GM18873 (cell line): ENCODE results near the gene HELZ.

Experiments
- ATAC-seq: cut with Tn5 transposase; IDR thresholded peaks from one replicate; pipeline ENCODE4 v1.9.1; 2021; ENCODE audit warnings: mild to moderate bottlenecking, moderate library complexity, moderate number of reproducible peaks; ENCODE audit not compliant: unreplicated experiment, low FRiP score

HELZ gene

DNA sequence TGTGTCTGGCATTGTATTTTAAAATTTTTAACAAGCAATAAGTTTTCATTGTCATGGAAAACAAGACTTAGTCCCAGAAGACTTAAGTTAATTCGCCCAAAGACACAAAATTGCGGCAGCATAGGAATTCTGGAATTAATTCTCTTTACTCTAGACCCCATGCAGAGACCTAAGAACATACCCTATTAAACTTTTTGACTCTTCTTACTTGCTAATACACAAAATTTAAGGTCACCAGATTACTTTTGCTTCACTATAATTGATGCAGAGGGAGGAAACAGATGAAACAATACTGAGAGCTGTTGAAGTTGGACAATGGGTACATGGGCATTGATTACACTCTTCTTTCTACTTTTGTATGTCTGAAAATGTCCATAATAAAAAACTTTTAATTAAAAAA, 12.6 kb downstream of the HELZ start:
- ATAC-seq, result no peak

DNA sequence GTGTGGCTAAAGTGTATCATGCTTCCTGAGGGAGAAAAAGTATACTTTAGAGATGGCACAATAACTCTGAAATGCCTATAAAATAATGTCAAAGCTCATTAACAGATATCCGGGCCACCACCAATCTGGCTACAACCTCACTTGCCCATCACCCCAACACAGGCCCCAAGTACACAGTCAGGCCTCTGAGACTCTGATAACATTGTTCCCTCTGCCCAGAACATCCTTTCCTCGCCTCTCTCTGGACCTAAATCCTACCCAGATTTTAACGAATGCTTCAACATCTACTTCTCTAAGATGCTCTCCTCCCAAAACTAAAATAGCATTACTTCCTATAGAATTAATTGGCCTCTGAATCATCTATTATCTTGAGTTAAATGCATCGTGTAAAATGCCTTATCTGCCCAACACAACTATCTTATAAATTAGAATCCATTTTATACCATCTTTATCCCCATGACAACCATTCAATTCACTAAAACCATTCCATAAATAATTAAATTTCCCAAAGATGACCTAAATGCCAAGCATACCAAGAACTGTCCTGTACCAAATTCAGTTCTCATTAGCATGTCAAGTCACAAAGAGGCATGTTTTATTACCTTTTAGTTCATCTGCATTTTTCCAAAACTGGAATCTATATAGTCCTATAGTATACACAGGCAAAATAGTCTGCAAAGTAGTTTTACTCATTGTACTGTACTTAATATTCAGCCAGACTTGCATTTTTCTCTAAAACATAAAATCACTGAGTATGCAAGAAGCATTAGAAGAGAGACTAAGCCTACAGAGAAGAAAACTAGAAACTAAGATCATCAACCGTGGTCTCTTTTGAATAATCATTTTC, 15.7 kb downstream of the HELZ start:
- no peak for ATAC-seq

DNA sequence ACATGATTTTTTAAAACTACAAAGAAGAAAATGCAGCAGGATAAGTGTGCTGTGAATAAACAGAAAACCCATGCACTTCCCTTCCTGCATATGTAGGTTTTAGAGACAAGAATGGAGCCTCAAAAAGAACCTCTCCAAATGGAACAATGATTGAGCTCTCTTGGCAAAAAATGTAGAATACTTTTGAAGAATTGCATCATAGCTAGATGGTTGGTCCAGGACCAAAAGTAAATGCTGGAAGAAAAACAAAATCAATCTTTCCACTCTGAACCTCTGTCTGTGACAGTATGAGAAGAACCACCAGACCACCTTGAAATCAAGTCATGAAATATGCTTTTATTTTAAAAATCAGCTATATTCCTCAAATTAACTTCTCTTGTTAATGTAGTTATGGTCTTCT, 17.5 kb downstream of the HELZ start:
- no peak for ATAC-seq

DNA sequence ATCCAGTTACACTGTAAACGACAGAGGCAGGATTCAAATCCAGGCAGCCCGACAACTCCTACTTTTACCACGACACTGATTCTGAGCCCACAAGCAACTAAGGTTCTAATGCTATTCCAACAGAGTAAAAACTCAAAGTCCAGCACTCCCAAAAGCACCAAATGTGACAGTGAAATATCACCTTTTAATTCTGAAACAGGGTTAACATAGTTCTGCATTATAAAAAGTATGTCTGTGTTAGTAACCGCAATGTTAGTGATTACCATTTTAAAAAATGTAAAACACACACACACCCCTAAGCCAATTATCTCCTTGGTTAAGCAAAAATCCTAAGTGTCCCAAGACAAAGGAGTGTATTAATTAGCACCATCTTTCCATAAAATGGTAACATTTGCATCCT, 19.7 kb downstream of the HELZ start:
- no peak for ATAC-seq

DNA sequence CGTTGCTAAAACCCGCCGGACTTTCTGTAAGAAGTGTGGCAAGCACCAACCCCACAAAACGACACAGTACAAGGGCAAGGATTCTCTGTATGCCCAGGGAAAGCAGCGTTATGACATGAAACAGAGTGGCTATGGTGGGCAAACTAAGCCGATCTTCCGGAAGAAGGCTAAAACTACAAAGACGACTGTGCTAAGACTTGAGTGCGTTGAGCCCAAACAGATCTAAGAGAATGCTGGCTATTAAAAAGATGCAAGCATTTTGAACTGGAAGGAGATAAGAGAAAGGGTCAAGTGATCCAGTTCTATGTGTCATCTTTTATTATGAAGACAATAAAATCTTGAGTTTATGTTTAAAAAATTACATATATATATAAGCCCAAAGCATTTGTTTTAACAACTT, 20.3 kb downstream of the HELZ start:
- no peak for ATAC-seq

DNA sequence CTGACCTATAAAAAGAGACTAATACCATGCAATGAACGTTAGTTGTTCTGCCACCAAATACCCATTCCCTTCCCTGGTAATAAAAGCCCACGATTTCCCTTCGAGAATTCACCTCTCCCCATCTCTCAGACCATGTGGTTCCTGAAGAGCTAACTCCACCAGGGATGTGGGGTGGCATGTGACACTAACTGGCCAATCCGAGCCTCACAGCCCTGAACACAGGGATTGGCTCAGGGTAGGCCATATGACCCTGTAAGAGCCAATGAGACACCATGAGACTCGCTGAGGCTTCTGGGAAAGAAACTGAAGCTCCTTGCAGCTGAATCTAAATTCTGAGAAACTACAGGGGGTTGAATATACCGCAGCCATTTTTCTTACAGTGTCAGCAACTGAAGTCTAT, 21.1 kb downstream of the HELZ start:
- ATAC-seq, result no peak

DNA sequence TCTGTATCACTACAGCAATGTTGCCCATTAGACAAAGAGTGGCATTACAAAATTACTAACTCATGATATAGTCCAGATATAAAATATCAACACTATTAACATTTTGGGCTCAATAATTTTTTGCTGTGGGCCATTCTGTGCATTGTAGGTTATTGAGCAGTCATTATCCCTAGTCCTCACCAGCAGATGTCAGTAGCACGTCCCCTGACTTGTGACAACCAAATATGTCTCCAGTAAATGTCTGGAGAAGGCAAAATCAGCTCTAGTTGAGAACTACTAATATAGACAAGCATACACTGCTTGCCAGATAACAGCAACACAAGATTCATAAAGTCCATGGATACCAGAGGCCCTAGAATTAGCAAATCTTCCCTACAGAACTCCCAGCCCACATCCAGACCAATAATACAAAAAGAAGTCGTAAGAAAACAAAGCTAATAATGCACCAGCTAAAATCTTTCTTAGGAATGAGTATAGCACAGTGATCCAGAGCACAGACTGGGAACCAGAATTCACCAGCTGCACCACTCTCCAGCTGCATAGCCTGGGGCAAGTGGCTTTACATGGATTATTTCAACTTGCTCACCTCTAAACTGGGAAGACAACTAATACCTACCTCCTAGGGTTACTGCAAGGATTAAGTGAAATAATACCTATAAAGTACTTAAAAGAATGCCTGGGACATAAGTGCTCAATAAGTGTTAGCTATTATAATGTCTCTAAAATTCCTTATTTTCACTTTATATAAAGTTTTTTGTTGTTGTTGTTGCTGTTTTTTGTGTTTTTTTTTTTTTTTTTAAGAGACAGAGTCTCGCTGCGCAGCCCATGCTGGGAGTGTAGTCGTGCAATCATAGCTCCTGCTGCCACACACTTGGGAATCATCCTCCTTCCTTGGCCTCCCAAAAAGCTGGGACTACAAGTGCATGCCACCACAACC, 23.7 kb downstream of the HELZ start:
- ATAC-seq, result no peak

DNA sequence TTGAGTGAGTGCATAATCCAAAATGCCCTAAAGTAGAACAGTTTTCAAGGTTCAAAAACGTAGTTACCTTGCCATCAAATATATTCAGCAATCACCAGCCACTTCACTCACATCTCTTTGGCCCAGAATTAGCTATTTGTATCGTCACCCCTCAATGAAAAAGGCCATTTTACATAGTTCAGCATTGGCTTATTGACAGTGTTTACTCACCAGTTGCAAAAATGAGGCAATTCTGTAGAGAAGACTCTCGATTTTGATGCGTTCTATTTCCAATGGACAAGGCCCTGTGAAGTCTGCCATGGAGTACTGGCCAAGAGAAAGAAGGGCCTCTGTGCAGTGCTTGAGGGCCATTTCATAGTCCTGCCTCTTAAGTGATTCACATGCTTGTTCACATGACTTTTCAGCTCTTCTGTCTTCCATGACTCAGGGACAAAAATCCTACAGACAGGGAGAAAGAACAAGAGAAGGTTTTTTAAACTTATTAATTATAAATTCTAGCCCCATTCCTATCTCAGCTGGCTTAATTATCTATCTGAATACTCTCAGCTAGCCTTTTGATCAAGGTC, 26.5 kb downstream of the HELZ start:
- ATAC-seq, result no peak

DNA sequence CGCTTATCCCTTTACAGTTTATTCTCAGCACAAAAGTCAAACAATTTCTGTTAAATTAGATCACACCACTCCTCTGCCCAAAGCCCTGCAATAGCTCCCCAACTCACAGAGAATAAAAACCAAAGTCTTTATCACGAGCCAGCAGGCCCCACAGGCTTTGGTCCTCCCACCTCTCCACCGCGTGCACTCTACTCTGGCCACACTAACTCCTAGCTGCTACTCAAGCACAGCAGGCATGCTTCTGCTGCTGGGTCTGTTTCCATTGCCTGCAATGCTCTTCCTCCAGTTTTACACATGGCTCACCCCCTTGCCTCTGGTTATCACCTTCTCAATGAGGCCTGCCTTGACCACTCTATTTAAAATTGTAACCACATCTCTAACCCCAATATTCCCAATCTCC, 27.6 kb downstream of the HELZ start:
- no peak for ATAC-seq

DNA sequence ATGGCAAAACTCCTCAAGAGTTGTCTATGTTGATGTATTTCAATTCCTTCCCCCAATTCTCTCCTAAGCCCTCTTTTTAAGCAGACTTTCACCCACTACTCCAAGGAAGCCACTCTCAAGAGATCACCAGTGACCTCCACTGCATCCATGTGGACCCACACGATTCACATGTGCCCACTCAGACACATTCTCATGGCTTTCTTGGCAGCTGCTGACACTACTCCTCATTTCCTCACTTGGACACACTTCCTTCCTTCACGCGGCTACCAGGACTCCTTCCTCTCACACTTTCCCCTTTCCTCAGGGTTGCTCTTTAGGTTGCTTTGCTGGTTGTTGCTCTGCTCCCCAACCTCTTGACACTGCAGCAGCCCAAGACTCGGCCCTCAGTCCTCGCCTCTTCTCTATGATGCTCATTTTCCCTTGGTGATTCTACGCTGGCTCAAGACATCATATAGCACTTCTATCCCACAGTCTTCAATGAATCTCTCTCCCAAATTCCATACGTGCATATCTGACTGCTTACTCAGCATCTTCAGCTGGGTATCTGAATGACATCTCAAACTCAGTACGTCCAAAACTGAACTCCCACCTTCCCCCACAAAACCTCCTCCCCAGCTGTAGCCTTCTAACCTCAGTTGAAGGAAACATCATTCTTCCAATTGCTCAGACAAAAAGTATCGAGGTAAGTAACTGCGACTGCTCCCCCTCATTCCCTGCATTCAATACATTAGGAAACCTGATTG, 28.2 kb downstream of the HELZ start:
- ATAC-seq, result no peak

DNA sequence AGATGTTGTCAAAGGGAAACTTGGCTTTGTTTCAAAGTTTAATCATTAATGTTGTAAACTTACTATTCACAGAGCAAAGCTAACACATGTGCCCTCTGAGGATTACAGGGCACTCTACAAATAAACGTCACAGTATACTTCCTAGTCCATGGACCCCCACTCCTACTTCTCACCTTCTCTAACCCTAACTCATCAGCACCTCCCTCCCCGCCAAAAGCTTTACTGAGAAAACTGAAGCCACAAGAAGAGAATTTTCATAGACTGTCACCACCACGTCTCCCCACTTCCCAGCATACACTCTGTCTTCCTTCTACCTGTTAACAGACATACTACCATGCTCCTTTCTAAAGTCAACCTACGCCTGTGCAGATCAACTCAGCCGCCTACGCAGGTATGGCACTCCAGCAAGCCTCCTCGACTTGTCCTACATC, 29.0 kb downstream of the HELZ start:
- ATAC-seq, result no peak

DNA sequence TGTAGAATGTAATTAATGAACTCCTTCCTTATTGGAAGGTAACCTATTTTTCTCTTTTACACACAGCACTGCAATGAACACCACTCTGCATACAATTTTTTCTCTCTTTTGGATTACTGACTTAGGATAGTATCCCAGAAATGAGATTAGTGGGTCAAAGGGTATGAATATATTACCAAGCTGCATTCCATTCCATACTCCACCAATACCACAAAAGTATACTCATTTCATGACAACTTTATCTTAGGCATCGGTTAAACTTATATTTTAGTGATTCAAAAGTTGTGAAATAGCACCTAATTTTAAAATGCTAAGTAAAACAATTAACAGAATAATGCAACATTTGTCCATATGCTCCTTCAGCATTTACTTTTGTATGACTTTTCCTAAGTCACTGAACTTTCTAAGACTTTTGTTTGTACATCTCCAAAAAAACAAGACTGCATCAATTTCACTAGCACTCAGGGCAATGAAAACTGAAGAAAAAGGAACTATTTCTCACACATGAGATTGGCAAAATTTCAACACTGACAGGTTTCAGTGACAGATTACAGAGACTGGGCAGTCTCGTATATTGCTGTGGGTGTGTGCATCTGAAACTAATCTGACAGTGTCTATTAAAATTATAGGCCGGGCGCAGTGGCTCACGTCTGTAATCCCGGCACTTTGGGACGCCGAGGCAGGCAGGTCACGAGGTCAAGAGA, 32.1 kb downstream of the HELZ start:
- no peak for ATAC-seq

DNA sequence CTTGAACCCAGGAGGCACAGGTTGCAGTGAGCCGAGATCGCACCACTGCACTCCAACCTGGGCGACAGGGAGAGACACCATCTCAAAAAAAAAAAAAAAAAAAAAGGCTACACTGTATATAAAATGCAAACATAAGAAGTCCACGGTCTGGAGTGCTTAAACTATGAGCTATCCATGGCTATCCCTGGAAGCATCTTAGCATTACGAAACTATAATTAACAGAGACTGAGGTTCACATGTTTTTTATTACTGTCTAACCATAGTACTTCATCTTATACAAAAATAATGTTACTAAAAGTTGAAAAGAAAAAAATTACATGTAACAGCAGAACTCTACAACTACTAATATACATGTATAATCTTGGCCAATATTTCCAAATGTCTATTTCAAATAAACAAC, 32.8 kb downstream of the HELZ start:
- no peak for ATAC-seq

DNA sequence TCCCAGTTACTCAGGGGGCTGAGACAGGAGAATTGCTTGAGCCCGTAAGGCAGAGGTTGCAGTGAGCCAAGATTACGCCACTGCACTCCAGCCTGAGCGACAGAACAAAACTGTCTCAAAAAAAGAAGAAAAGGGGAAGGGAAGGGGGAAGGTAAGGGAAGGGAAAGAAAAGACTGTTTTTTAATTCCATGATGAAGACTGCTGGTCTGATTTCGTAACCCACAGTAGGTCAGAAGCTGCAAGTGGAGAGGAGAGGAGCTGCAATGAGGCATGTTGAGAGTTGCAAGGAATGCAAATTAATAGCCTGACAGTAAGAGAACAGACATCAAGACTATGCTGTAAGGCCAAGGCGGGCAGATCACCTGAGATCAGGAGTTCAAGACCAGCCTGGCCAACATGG, 33.3 kb downstream of the HELZ start:
- ATAC-seq, result no peak

DNA sequence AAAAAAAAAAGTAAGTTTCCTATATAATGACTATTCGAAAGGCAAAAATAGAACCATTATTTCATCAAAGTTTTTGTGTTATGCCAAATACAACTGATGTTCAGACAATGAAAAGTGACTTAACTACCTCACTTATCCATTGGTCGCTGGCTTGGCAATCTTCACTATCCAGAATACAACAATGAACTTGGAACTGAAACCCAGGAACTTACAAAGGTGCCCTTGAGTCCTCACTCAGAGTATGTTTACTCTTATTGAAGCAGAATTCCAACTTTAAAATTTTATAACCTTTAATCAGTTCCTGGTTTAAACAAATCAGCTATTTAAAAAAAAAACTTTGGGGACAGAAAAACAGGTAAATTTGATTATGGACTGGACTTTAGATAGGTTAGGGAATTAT, 34.1 kb downstream of the HELZ start:
- ATAC-seq, result no peak

DNA sequence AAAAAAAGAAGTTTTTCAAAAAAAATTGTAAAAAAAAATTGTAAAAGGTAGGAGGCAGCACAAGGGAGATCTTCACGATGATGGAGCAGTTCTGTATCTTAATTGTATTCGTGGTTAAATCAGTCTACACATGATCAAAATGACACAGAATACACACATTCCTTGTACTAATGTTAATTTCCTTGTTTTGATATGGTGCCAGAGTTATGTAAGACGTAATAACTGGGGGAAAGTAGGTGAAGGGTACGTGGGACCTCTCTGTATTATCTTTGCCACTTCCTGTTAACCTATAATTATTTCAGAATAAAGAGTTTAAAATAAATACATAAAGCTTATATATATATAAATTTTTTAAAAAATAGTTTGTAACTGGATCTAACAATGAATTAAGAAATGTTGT, 36.8 kb downstream of the HELZ start:
- ATAC-seq, result no peak

DNA sequence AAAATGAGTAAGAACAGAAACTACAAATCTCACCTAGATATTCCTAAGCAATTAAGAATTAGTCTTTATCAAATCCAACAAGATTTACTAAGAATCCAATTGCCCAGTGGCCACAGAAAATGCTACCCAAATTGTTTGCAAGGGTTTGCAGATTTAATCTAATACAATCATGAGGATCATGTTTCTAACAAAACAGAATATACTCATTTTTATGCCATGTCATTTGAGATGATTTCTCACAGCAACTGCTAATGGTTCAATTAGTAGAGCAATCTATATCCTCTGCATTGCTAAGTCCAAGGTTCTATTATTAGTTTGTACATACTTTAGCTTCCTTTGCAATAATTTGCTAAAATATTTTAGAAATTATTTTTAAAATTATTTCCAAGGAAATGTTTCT, 41.2 kb downstream of the HELZ start:
- ATAC-seq, result no peak

DNA sequence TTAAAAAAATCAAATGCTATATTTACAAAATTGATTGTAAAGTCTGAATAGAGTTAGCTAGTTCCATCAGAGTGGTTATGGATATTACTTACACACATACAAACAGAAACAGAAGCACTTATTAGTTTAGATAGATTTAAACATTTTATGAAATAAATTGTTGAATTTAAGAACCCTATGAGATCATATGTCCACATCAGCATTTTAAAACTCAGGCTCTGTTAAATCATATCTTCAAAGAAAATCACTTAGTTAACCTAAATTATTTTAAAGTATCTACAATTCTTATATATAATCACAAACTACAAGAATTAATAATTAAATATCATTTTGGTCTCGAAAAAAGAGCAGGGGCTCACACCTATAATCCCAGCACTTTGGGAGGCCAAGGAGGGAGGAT, 42.5 kb downstream of the HELZ start:
- ATAC-seq, result no peak

DNA sequence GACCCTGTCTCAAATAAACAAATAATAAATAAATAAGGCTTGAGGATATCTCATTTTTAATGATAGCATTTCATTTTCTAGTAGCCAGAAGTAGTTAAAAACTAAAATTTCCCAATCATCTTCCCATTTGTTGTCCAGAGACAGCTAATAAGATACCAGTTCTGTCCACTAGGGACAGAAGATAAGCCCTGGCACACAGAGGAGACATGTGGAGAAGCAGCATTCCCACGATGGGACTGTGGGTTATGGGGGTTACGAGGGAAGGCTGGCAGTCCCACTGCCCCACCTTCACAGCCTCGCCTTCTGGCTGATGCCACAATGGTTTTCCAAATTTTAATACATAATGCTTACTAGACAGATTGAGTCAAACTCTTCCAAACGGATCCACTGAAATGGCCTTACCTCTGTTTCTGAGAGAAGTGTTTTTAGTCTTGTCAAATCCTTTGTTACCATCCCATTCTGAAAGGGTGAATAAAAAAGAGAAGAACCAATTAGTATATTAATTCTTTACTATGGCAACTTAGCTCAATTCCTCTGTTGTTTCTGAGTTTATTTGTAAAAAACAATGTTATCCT, 44.2 kb downstream of the HELZ start:
- no peak for ATAC-seq

DNA sequence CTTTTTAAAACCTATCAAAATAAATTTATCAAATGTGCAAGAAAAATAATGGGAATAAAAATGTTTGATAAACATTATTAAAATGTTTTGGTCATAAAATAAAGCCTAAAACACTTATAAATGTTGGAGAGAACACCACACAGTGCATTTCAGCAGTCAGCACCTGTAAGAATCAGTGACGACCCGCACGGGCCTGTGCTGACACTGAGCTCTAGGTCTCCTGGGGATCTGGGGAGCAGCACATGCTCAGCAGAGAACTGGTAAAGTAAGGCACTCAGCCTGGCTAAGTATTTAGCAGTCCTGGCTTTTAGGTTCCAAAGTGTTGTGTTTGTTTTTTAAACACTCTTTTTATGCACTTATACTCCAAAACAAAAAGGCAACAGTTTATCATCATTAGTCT, 46.9 kb downstream of the HELZ start:
- no peak for ATAC-seq
